Cerebellar nuclear complex (tissue), 1 donor: ENCODE measurements around the gene PEX10.

Source experiments
- DNase-seq, 2 experiments: peaks; one replicate each; lab custom pipeline; 2025; lab: John Stamatoyannopoulos, UW

The PEX10 gene

DNA sequence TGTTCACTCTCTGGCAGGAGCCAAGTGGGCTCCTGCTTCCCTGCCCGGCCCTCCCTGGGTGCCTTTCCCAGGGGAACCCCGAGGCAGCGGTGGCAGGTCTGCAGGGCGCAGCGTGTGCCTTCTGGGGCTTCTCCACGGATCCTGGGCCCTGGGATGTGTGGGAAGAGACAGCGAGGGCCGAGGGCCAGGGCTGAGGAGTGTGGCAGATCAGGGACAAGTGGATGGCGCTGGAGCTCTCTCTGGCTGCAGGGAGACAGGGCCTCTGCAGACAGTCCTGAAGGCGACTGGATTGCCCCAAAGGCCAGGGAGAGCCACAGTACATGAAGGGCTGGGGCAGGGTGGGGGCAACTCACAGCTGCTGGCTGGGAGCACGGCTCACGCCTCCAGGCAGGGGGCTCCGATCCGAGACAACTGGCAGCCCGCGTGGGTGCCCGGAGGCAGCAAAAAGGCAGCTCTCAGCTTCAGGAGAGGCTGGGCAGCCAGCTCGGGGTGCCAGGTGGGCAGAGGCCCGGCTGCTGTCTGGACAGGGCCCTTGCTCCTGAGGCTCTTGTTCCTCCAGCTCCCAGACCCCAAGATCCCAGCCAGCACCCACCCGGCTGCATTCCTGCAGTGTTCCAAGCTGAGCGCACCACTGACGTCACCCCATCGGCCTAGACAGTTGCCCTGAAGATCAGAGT is 37.0 kb downstream of the PEX10 start:
- DNase-seq, result no peak

DNA sequence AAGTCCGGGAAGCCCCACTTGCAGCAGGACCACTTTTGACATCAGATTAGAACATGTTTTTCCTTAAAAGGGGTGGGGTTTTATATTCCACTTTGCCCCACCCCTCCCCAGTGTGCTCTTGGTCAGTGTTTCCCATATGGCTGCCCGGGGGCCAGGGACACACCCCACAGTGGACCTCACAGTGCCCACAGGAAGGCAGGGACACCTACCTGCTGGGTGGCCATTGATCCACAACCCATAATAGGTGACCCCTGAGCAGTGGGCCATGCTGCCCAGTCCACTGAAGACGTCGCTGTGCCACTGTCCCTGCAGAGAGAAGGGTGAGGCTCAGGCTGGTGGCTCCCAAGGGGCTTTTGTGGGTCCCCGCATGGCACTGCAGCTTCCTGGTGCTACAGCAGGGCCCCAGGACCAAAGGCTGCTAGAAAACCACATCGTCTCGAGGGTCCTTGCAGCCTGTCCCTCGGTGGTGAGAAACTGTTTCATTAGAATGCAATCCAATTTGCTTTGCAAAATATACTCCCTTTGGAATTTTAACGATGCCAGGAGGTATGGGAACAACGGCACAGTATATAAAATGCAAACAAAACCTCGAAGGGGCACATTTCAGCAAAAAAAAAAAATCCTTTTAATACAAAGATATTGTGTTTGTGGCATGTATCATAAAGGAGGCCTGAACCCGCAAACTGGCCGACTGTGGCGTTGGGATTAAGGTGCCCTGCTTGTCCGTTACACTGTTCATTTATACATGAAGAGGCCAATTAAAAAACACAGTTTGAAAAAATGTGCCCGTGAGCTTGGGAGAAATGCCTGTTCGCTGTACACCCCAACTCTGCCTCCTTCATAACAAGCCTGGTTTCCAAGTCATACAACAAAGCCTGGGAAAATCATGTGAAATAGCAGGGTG is 37.9 kb downstream of the PEX10 start:
- no peak for DNase-seq

DNA sequence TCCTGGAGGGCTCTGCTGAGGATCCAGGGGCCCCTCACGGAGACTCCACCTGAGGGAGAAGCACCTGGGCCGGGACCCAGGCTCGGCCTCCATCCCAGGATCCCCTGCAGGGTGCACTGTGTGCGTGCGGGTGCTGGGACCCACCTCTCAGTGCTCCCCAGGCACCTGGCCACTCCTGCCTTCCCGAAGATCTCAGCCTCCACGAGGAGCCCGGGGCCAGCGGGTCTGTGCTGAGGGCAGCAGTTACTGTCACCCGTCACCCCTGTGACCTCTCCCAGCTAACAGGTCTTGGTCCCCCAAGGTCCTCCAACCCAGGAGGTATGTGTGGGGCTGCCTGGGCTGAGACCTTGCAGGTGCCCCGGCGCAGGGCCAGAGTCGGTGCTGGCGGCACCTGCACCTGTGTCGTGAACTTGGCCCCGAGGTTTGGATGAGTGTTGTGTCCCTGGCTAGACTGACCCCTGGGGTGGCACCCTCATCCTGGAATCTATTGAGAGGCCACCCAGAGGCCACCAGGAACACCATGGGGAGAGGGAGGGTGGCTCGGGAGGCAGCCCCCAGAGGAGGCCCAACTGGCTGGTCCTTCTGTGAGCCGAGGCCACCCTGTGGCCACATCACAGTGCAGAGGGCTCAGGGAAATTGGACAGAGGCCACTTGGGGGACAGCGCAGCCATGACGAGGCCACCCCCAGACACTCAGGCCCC is 38.7 kb downstream of the PEX10 start:
- DNase-seq, result no peak

- no peak for DNase-seq
Observed at GRCh38 chr1:2372551-2373490, 39.5 kb downstream of the PEX10 start.

DNA sequence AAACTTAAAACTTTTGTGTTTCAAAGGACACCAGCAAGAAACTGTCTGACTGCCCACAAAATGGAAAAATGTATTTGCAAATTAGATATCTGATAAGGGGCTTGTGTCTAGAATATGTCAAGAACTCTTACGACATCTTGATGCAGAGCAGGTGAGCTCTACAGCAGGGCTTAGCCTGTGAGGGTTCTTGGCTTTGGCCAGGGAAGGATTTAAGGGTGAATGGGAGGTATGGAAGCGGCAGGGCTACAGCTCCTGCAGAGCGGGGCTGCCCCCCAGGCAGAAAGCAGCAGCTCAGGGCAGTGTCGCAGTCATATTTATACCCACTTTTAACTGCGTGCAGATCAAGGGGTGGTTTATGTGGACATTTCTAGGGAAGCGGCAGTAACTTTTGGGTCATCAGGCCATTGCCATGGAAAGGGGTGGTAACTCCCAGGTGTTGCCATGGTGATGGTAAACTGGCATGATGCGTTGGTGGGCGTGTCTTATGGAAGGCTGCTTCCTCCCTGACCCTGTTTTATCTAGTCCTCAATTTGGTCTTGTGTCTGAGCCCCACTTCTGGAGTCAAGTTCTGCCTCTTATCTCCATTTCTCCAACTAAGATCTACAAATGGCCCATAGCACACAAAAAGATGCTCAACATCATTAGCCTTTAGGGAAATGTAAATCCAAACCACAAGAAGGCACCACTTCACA is 44.2 kb downstream of the PEX10 start:
- DNase-seq, result no peak

DNA sequence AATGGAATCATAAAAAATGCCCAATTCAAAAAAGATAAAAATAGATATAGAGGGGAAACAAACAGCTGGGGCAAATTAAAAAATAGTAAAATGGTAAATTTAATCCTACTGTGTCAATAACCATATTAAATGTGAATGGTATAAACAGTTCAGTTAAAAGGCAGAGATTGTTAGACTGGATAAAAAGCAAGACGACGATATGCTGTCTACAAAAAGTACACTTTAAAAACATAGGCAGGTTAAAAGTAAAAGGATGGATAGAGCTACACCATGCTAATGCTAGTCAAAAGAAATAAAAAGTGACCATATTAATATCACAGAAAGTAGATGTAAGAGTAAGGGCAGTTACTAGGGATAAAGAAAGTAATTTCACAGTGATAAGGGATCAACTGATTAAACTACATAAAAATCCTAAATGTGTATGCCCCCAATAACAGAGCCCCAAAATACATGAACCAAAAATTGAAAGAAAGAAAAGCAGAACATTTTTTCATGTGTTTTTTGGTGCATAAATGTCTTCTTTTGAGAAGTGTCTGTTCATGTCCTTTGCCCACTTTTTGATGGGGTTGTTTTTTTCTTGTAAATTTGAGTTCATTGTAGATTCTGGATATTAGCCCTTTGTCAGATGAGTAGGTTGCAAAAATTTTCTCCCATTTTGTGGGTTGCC is 48.4 kb downstream of the PEX10 start:
- no peak for DNase-seq

- DNase-seq, result no peak
Observed at GRCh38 chr1:2360588-2361364, 51.6 kb downstream of the PEX10 start.

DNA sequence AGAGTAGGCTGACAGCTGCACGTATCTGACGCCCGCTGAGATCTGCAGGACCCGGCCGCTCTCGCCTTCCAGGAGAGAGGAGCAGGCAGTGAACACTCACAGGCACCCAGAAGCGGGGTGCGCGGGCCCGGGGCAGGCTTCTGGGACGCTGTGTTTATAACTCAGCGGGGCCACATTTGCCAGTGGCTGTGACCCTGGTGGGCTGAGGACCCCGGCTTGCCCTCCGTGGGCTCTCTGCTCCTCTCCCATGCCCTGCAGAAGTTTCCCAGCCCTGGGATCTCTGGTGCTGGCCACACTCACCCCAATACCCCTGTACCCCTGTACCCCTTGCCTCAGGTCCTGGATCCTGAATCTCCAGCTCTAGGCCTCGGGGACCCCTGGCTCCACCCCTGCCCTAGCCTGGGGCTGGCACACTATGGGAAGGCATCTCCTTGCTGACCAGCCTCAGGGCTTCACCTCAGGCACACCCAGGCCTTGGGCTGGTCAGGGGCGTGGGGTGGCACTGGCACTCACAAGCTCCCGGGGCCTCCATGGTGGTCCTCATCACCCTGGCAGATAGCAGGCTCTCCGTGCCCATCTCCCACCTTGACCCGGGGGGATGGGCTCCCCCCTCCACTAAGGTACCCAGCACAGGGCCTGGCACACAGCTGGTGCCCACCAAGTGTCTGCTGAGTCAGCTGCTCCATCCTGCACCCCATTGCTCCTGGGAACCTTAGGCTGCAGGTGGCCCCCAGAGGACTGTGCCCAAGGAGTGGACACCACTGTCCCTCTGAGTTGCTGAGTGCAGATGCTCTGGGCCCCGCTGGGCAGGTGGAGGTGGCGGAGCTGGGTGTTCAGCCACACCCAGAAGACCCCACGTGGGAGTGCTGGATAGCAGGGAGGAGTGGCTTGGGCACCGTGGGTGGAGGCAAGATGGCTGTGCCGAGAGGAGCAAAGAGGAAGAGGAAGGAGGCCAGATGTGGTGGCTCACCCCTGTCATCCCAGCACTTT is 53.4 kb downstream of the PEX10 start:
- no peak for DNase-seq

DNA sequence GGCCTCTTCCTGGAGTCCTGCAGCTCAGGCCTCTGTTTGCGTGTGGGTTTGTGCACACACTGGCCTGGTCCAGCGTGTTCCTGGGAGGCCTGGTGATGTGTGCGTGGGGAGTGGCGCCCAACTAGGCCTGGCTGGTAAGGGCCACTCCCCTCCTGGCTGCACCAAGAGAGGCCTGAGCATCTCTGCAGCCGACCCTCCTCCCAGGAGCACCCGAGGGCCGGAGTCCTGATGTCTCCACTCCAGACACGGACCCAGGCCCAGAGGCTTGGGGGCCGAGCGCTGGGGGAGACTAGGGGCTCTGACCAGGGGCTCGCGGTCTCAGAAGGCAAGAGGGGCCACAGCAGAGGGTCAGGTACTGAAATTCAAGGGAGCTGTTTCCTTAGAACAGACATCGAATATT is 54.3 kb downstream of the PEX10 start:
- DNase-seq, result no peak

GRCh38 chr1:2356911-2357845 is 55.2 kb downstream of the PEX10 start:
- DNase-seq, result no peak

- DNase-seq, result no peak
Observed at GRCh38 chr1:2356401-2356800, 56.0 kb downstream of the PEX10 start.

- no peak for DNase-seq
Observed at GRCh38 chr1:2355373-2356261, 56.7 kb downstream of the PEX10 start.

DNA sequence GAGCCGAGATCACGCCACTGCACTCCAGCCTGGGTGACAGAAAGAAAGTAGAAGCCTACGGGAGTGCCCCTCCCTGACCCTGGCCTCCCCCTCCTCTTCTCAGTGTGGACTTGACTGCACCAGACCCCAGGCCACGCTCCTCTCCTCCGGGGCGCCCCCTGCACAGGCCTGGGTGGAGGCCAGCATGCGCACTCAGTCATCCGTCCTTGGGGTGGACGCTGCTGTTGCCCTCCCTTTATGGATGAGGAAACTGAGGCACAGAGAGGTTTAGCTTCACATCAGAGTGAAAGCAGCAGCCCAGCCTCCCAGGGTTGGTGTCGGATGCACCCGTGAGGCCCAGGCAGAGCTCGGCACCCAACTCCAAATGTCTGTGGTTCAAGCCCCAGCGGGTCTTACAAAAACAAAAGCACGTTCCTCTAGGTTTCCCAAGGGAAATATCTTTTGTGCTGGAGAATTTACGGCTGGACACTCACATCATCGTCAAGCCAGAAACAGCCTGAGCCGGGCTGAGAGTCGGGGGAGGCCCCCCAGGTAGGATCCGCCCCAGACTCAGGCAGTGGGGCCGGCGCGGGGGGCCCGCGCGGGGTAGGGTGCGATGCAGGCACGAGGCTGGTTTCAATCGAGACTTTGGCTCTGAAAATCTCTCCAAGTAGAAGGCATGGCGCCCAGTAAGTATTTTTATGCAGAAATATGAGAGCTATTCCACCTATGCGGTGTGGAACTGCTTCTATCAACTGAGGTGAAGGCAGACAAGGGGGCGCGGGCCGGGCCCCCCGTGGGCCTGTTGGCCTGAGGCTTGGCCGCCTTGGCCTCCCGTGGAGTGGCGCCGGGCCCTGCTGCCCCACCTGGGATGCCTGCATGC is 57.6 kb downstream of the PEX10 start:
- DNase-seq, result no peak
